Smooth muscle cell (in vitro differentiated cells): Measurements from ENCODE around the gene POLR2E. TPM values are rescaled to one million over a fixed set of nuclear protein-coding genes. Genes with fewer than 3 reads are reported as not detected.

Source experiments
- DNase-seq: peaks from one replicate; lab custom pipeline; 2025; ENCODE audit not compliant: unreplicated experiment; lab: John Stamatoyannopoulos, UW
- H2AFZ ChIP-seq: fragments of 200-600 bp; sonication (generic); 2 replicates; pipeline ENCODE4 v1.6.0; 2016; ENCODE audit warnings: antibody characterized with exemption, low read depth, mild to moderate bottlenecking
- H3F3A ChIP-seq: fragments of 200-600 bp; sonication (generic); 2 replicates; pipeline ENCODE4 v1.6.0; 2017; ENCODE audit warnings: antibody characterized with exemption, low read depth
- H3K27ac ChIP-seq: fragments of 200-600 bp; sonication (generic); 2 replicates; pipeline ENCODE4 v1.5.1; 2016; ENCODE audit warnings: low read depth, mild to moderate bottlenecking
- H3K27me3 ChIP-seq: fragments of 200-600 bp; sonication (generic); 2 replicates; pipeline ENCODE4 v1.6.1; 2016; ENCODE audit warnings: low read depth, mild to moderate bottlenecking
- H3K36me3 ChIP-seq: fragments of 200-600 bp; sonication (generic); 2 replicates; pipeline ENCODE4 v1.5.1; 2016; ENCODE audit warnings: low read depth
- H3K4me1 ChIP-seq: fragments of 200-600 bp; sonication (generic); 2 replicates; pipeline ENCODE4 v1.5.1; 2016; ENCODE audit warnings: low read depth
- H3K4me2 ChIP-seq: fragments of 200-600 bp; sonication (generic); 2 replicates; pipeline ENCODE4 v1.6.0; 2016; ENCODE audit warnings: mild to moderate bottlenecking
- H3K4me3 ChIP-seq: fragments of 200-600 bp; sonication (generic); 2 replicates; pipeline ENCODE4 v1.5.1; 2016; ENCODE audit warnings: mild to moderate bottlenecking
- H3K79me2 ChIP-seq: fragments of 200-600 bp; sonication (generic); 2 replicates; pipeline ENCODE4 v1.6.0; 2016; ENCODE audit warnings: low read depth, mild to moderate bottlenecking
- H3K9ac ChIP-seq: fragments of 200-600 bp; sonication (generic); 2 replicates; pipeline ENCODE4 v1.6.0; 2016; ENCODE audit warnings: low read depth
- H3K9me3 ChIP-seq: fragments of 200-600 bp; sonication (generic); replicated peaks from 2 replicates; pipeline ENCODE4 v1.5.1; 2016; ENCODE audit warnings: low read depth
- H4K20me1 ChIP-seq: fragments of 200-600 bp; sonication (generic); 2 replicates; pipeline ENCODE4 v1.6.0; 2016; ENCODE audit warnings: low read depth
- CTCF ChIP-seq: fragments of 200-600 bp; sonication (generic); IDR thresholded peaks from 2 replicates; pipeline ENCODE4 v1.5.1; 2017; ENCODE audit warnings: borderline replicate concordance, mild to moderate bottlenecking, antibody characterized with exemption; ENCODE audit not compliant: insufficient read depth, poor library complexity, severe bottlenecking
- WGBS: methylation state at CpG from one replicate; pipeline ENCODE4 v1.1.7; 2016; ENCODE audit warnings: low lambda C conversion rate; 5-methylcytosine and 5-hydroxymethylcytosine counted together
- polyA plus RNA-seq: library from polyadenylated mRNA; unstranded; fragments of >200 nt; fragmentation: Nextera tagmentation; extraction: Ambion mirVana; gene quantifications from 2 replicates; pipeline ENCODE4 v1.2.1, GENCODE V29; 2016
- total RNA-seq: library from RNA; depleted of rRNA; stranded (reverse); fragments of >200 nt; gene quantifications from 2 replicates; pipeline ENCODE4 v1.2.3, GENCODE V29; 2014

Gene POLR2E
- total and polyA plus RNA-seq, 2 experiments from 2014 or later, result 114 to 235 TPM

- no peak overlapping the region for H3K27ac ChIP-seq
- H3K4me3 ChIP-seq, result no peak overlapping the region
- no peaks in the 10 kb centered on the region for H3F3A ChIP-seq
- H3K4me2 ChIP-seq, result no peak overlapping the region
- TF ChIP-seq CTCF, result no peak
- peaks cover 19% of the 10 kb centered on the region for H3K27me3 ChIP-seq
- H2AFZ ChIP-seq, result no peak overlapping the region
- 96% methylated on average over 23 of the region's 54 CpGs for WGBS
- H3K9ac ChIP-seq, result no peak overlapping the region
- no peaks in the 10 kb centered on the region for H3K9me3 ChIP-seq
- H3K36me3 ChIP-seq, result no peaks in the 10 kb centered on the region
- DNase-seq, result no peak
- H3K79me2 ChIP-seq, result no peaks in the 10 kb centered on the region
- H3K4me1 ChIP-seq, result no peaks in the 10 kb centered on the region
- peaks cover 10% of the 10 kb centered on the region for H4K20me1 ChIP-seq
These were observed 20.5 kb downstream of the POLR2E start for GRCh38 chr19:1074544-1075283.

GRCh38 chr19:1073956-1074517, 21.1 kb downstream of the POLR2E start:
- Histone ChIP-seq H3K4me1 (no peaks in the 10 kb centered on the region), H4K20me1 (peaks cover 10% of the 10 kb centered on the region), H3K27ac (no peak overlapping the region), H3K36me3 (no peaks in the 10 kb centered on the region), H3K79me2 (no peaks in the 10 kb centered on the region), H3K4me2 (no peak overlapping the region), H2AFZ (no peak overlapping the region), H3K4me3 (no peak overlapping the region), H3F3A (no peaks in the 10 kb centered on the region), H3K9me3 (no peaks in the 10 kb centered on the region), H3K9ac (no peak overlapping the region), H3K27me3 (peaks cover 26% of the 10 kb centered on the region)
- TF ChIP-seq CTCF, result no peak
- DNase-seq, result no peak
- 94% methylated on average over 27 of the region's 28 CpGs for WGBS

- no peak overlapping the region for H3K4me2 ChIP-seq
- peaks cover 33% of the 10 kb centered on the region for H3K27me3 ChIP-seq
- TF ChIP-seq CTCF, result no peak
- H3K79me2 ChIP-seq, result no peaks in the 10 kb centered on the region
- WGBS, result 95% methylated on average over 30 of the region's 30 CpGs
- H3K36me3 ChIP-seq, result no peaks in the 10 kb centered on the region
- H4K20me1 ChIP-seq, result peaks cover 10% of the 10 kb centered on the region
- no peak for DNase-seq
- H3K9ac ChIP-seq, result no peak overlapping the region
- H3K4me1 ChIP-seq, result no peaks in the 10 kb centered on the region
- H3K27ac ChIP-seq, result no peak overlapping the region
- no peaks in the 10 kb centered on the region for H3F3A ChIP-seq
- H3K4me3 ChIP-seq, result no peak overlapping the region
- H3K9me3 ChIP-seq, result no peaks in the 10 kb centered on the region
- H2AFZ ChIP-seq, result no peak overlapping the region
These were observed 21.9 kb downstream of the POLR2E start for GRCh38 chr19:1073063-1073955.
